Astrocyte of the hippocampus (primary cell): ENCODE data around the gene CIP2A.

ENCODE experiments used
- DNase-seq: peaks from one replicate; pipeline ENCODE4 v3.0.0; 2011; ENCODE audit warnings: low read depth, low spot score

Gene CIP2A

DNA sequence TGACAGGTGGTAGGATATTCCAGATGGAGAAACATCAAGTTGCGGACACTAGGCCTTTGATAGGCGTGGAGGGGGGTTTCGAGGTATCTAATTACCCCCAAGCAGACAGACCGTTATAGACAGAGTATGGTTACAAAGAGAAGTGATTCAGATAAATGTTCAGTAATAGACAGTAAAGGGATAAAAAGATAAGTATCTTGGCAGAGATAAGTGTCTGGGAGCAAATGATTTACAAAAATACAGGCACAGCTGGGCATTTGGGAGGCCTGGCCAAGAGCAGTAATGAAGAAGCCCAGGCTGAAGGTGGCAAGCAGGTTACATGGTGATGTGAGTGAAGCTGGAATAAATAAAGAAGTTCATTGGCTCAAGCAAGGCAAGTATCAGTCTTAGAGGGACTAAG, 78.2 kb downstream of the CIP2A start:
- no peak for DNase-seq

DNA sequence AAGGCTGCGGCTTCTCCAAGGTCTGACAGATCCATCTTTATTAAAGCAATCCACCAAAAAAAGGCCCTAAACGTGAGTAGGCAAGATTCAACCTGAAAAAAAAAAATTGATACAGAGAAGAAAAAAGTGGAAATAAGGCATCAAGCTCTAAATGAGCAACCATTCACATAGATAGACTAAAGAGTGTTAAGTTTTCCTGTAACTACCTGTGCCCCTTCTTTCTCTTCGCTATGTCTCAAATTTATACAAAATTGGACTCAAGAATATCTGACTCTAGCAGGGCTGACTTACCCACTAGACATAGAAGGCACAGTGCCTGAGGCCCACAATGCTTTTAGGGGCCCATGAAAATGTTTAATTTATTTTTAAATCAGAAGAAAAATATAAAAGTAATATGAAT, 78.7 kb downstream of the CIP2A start, which contains the start of gene MYH15:
MYH15 (minus strand) TSS at position 101 of the 400 bp plus-strand sequence; CDS start at position 35, 66 bp downstream.
- DNase-seq: no peak

DNA sequence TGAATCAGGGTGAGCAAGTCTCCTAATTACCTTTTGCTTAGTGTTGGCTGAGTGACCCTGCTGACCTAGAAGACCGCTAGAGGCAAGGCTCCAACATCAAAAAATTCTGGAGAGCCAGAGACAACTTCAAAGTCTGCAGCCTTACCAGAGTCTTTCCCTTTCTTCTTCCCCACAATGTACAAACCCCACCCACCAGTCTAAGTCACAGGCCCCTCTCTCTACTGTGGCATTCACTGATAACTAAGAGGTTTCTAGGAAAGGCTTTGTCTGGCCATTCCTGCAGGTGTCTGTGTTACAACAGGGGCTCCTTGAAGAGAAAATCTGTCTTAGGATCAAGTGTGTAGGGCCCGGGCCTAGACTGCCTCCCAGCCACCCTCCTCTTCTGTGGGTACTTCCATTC, 79.4 kb downstream of the CIP2A start:
- DNase-seq: no peak

DNA sequence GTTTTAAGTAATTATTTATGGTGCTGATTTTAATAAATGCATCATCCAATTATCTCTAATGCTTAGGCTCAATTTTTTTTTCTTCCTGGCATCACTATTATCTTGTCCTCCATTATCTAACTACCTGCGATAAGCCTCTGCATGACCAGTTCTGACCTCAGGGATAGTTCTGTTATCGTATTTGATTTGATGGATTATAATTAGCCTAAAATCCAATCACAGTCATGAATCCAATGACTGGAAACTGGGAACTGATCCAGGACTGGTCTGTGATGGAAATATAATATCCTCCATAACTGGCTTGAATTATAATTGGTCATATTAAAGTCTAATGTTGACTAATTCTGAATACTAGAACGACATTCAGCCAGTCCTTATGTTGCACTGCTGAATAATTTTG, 80.0 kb downstream of the CIP2A start:
- DNase-seq: no peak

DNA sequence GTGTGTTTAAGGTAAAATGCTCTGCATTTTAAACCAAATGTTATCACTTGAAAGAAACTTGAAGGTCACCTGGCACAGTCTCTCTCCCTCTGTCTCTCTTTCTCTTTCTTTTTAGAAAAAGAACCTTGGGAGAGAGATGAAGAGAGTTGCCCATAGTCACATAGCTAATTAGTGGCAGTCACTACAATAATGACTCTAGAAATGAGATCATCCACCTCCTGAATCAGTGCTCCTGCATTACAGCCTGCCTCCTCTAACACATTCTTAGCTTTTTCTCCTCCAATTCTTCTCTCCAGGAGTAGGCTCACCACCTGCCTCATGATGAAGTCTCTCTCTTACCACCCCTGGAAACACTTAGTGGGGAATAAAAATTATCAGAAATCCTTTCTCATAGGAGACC, 81.3 kb downstream of the CIP2A start:
- DNase-seq: no peak

DNA sequence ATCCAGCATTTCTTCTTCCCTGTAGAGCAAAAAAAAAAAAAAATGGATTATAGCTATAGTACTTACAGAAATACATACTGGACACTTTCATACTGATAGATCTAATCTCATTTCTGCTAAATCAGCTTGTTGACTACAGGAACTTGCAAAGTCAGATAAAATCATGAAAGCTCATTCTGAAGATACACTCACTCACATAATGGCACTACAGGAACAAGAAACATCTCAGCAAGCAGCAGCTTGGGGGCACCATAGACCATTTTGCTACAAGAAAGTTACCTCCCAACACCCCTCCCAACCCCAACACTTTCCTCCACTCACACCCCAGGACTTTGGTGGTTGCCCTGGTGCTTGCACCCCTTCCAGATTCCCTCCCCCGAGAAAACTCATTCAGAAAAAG, 83.4 kb downstream of the CIP2A start:
- DNase-seq: no peak

DNA sequence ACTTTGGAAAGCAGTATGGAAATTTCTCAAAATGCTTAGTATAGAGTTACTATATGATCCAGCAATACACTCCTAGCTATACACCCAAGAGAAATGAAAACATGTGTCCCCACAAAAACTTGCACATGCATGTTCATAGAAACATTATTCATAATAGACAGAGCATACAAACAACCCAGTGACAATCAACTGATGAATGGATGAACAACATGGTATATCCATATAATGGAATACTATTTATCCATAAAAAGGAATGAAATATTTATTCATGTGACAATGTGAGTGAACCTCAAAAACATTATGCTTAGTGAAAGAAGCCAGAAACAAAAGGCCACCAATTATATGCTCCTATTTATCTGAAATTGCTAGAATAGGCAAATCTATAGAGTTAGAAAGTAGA, 85.5 kb downstream of the CIP2A start:
- no peak for DNase-seq

DNA sequence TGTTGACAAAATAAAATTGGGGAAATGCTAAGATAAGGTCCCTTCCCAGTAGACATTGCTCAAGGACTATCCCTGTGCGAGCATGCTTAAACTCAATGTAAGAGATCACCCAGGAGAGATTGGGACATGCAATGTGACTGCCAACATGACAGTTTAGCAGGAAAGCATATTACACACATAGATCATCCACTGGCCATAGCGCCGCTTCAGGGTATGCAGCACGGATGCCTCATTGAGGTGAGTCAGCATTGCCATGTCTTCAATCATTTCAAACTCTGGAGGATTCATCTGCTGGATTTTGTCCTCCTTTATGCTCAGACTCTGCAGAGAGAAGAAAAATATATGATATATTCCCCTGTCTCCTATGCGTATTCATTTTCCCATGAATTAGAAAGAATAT, 87.7 kb downstream of the CIP2A start:
- DNase-seq: no peak

DNA sequence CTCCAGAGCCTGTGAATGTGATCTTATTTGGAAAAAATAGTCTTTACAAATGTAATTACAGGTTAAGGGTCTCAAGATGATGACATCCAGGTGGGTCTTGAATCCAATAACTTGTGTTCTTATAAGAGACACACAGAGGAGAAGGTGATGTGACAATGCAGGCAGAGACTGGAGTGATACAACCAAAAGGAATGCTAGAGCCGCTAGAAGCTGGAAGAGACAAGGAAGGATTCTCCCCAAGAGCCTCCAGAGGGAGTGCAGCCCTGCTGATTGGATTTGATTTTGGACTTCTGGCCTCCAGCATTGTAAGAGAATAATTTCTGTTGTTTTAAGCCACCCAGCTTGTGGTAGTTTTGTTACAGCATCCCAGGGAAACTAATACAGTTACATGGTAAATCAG, 88.5 kb downstream of the CIP2A start:
- DNase-seq: no peak
